Measurements from ENCODE around the gene APOL4. TPM values are rescaled to one million over a fixed set of nuclear protein-coding genes. Genes with fewer than 3 reads are reported as not detected.
A peak's percentile ranks its signal among the peaks of the same experiment; 100 is the strongest.

Gene APOL4
- total RNA-seq, 1 donor from 2014 or later: not detected

- H3K27me3 Mint-ChIP-seq (ENCODE audit: low read depth, unreplicated experiment): peaks cover 6% of the 10 kb centered on the region
- no peak within 1 kb of the TSS for H3K4me2 ChIP-seq (ENCODE audit: low read length)
- no peaks in the 10 kb centered on the region for H4K20me1 ChIP-seq (ENCODE audit: insufficient read depth, low read length)
- FAIRE-seq (no peak), DNase-seq (ENCODE audit: low read depth) (peak; percentile 29)
- peak within 1 kb of the TSS; percentile 69 for H3K27ac Mint-ChIP-seq (ENCODE audit: unreplicated experiment)
- no peaks in the 10 kb centered on the region for H3K9me3 Mint-ChIP-seq (ENCODE audit: unreplicated experiment)
- TF ChIP-seq CTCF (IDR thresholded peaks at IDR 0.05; ENCODE audit: insufficient read depth, low read depth, low read length) (no peak), EZH2 (IDR thresholded peaks at IDR 0.05; ENCODE audit: insufficient read depth, low read length) (no peak)
- H2AFZ ChIP-seq (ENCODE audit: low read depth, low read length): peak within 1 kb of the TSS; percentile 40
- no peak within 1 kb of the TSS for H3K4me3 ChIP-seq (ENCODE audit: insufficient read depth, low read depth, low read length)
- peaks cover 24% of the 10 kb centered on the region for H3K4me1 Mint-ChIP-seq (ENCODE audit: low read depth, unreplicated experiment)
- no peak within 1 kb of the TSS for H3K27ac ChIP-seq (ENCODE audit: low read depth, low read length)
- H3K4me1 ChIP-seq (ENCODE audit: insufficient read depth, low read length): peaks cover 11% of the 10 kb centered on the region
- H3K27me3 ChIP-seq (ENCODE audit: insufficient read depth, low read length): peaks cover 14% of the 10 kb centered on the region
- H3K9me3 ChIP-seq (ENCODE audit: insufficient read depth, low read depth, low read length): no peaks in the 10 kb centered on the region
- no peaks in the 10 kb centered on the region for H3K79me2 ChIP-seq (ENCODE audit: insufficient read depth, low read length)
- no peak within 1 kb of the TSS for H3K4me3 Mint-ChIP-seq (ENCODE audit: unreplicated experiment)
- H3K9ac ChIP-seq (ENCODE audit: low read length): no peak within 1 kb of the TSS
- H3K36me3 Mint-ChIP-seq (ENCODE audit: low read depth, unreplicated experiment): no peaks in the 10 kb centered on the region
- no peaks in the 10 kb centered on the region for H3K36me3 ChIP-seq (ENCODE audit: insufficient read depth, low read length)
Measured at GRCh38 chr22:36160499-36160942, 41.1 kb downstream of the APOL4 start, which contains the start of gene APOL3. Gene APOL3 (minus strand): TSS chr22:36160755. CDS start chr22:36149055, 11,700 bp downstream.

GRCh38 chr22:36156515-36157419 is 44.8 kb downstream of the APOL4 start:
- no peak for FAIRE-seq

More at GRCh38 chr22:36156515-36157419, 44.8 kb downstream of the APOL4 start:
- DNase-seq (ENCODE audit: low read depth): peak; percentile 64
- Mint-ChIP-seq H3K9me3 (ENCODE audit: unreplicated experiment) (peaks cover 5% of the 10 kb centered on the region), H3K27ac (ENCODE audit: unreplicated experiment) (peak overlapping the region; percentile 98), H3K4me3 (ENCODE audit: unreplicated experiment) (peak overlapping the region; percentile 45), H3K36me3 (ENCODE audit: low read depth, unreplicated experiment) (no peaks in the 10 kb centered on the region), H3K27me3 (ENCODE audit: low read depth, unreplicated experiment) (peaks cover 3% of the 10 kb centered on the region), H3K4me1 (ENCODE audit: low read depth, unreplicated experiment) (peaks cover 28% of the 10 kb centered on the region)
- peak overlapping the region; percentile 87 for H2AFZ ChIP-seq (ENCODE audit: low read depth, low read length)
- TF ChIP-seq CTCF (IDR thresholded peaks at IDR 0.05; ENCODE audit: insufficient read depth, low read depth, low read length) (no peak), EZH2 (IDR thresholded peaks at IDR 0.05; ENCODE audit: insufficient read depth, low read length) (no peak)
- H3K4me2 ChIP-seq (ENCODE audit: low read length): peak overlapping the region; percentile 93
- no peaks in the 10 kb centered on the region for H3K9me3 ChIP-seq (ENCODE audit: insufficient read depth, low read depth, low read length)
- peak overlapping the region; percentile 79 for H3K27ac ChIP-seq (ENCODE audit: low read depth, low read length)
- no peaks in the 10 kb centered on the region for H3K36me3 ChIP-seq (ENCODE audit: insufficient read depth, low read length)
- no peaks in the 10 kb centered on the region for H4K20me1 ChIP-seq (ENCODE audit: insufficient read depth, low read length)
- no peaks in the 10 kb centered on the region for H3K27me3 ChIP-seq (ENCODE audit: insufficient read depth, low read length)
- H3K4me1 ChIP-seq (ENCODE audit: insufficient read depth, low read length): peaks cover 11% of the 10 kb centered on the region
- peak overlapping the region; percentile 53 for H3K4me3 ChIP-seq (ENCODE audit: insufficient read depth, low read depth, low read length)
- peak overlapping the region; percentile 79 for H3K9ac ChIP-seq (ENCODE audit: low read length)
- no peaks in the 10 kb centered on the region for H3K79me2 ChIP-seq (ENCODE audit: insufficient read depth, low read length)

Data from astrocyte (in vitro differentiated cells and primary cell).